Esophagus squamous epithelium (tissue), 4 donors: ENCODE measurements around the gene DNAH3.

Experiments used
- POLR2A ChIP-seq, 4 donors: fragments of 450-650 bp; IDR thresholded peaks; one replicate each; pipeline ENCODE4 v1.6.1; 2017; ENCODE audit warnings: antibody characterized with exemption in 4 of 4, mild to moderate bottlenecking in 4 of 4, moderate library complexity in 3 of 4
- TF ChIP-seq, protein P1 (sequence below), 6 experiments: fragments of 450-650 bp in 4 of 6; fragments of 200-600 bp in 2 of 6; sonication (generic) in 2 of 6; IDR thresholded peaks; one replicate each; pipeline ENCODE4 v1.5.1; 2016 to 2019; ENCODE audit warnings: antibody characterized with exemption in 6 of 6, mild to moderate bottlenecking in 4 of 6, moderate library complexity in 4 of 6

- TF ChIP-seq, protein P1, sequence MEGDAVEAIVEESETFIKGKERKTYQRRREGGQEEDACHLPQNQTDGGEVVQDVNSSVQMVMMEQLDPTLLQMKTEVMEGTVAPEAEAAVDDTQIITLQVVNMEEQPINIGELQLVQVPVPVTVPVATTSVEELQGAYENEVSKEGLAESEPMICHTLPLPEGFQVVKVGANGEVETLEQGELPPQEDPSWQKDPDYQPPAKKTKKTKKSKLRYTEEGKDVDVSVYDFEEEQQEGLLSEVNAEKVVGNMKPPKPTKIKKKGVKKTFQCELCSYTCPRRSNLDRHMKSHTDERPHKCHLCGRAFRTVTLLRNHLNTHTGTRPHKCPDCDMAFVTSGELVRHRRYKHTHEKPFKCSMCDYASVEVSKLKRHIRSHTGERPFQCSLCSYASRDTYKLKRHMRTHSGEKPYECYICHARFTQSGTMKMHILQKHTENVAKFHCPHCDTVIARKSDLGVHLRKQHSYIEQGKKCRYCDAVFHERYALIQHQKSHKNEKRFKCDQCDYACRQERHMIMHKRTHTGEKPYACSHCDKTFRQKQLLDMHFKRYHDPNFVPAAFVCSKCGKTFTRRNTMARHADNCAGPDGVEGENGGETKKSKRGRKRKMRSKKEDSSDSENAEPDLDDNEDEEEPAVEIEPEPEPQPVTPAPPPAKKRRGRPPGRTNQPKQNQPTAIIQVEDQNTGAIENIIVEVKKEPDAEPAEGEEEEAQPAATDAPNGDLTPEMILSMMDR (IDR thresholded peaks at IDR 0.05): no peak
- no peak for TF ChIP-seq POLR2A (IDR thresholded peaks at IDR 0.05)
These were observed 219.5 kb downstream of the DNAH3 start for GRCh38 chr16:20931066-20931600.
